H1 (cell line): ENCODE data around the gene JUN. TPM values are rescaled to one million over a fixed set of nuclear protein-coding genes. Genes with fewer than 3 reads are reported as not detected.
A peak's percentile ranks its signal among the peaks of the same experiment; 100 is the strongest.

ENCODE experiments used
- CBX8 ChIP-seq: fragments of 300-800, 300-1000 bp; sonication (generic); IDR thresholded peaks from 2 replicates; pipeline ENCODE4 v1.7.1; 2016; ENCODE audit warnings: low read depth, low read length, borderline replicate concordance
- CHD1 ChIP-seq: IDR thresholded peaks from 2 replicates; pipeline ENCODE4 v1.6.1; 2012; ENCODE audit warnings: low read depth, low read length, improper control_type of control experiment
- EGR1 ChIP-seq: IDR thresholded peaks from 2 replicates; pipeline ENCODE4 v1.6.1; 2011; ENCODE audit warnings: low read depth, low read length, borderline replicate concordance
- FOSL1 ChIP-seq: IDR thresholded peaks from 2 replicates; pipeline ENCODE4 v1.6.1; 2011; ENCODE audit warnings: mild to moderate bottlenecking, low read depth, low read length, moderate library complexity; ENCODE audit not compliant: insufficient read depth
- HDAC2 ChIP-seq, 2 experiments: fragments of 300-600 bp in 1 of 2; sonication (generic) in 1 of 2; IDR thresholded peaks; 2 replicates each; pipeline ENCODE4 v1.6.1; 2011 to 2012; ENCODE audit warnings: low read depth in 2 of 2, low read length in 2 of 2, mild to moderate bottlenecking in 2 of 2, moderate library complexity in 2 of 2, borderline replicate concordance in 1 of 2, inconsistent platforms in 1 of 2
- JUN ChIP-seq: IDR thresholded peaks from 2 replicates; pipeline ENCODE4 v1.6.1; 2011; ENCODE audit warnings: low read depth, mild to moderate bottlenecking, improper control_type of control experiment, low read length
- KDM5A ChIP-seq: fragments of 200-600 bp; IDR thresholded peaks from 2 replicates; pipeline ENCODE4 v1.7.1; 2012; ENCODE audit warnings: mild to moderate bottlenecking, low read length, inconsistent platforms, mixed read lengths
- MAFK ChIP-seq: IDR thresholded peaks from 2 replicates; pipeline ENCODE4 v1.6.1; 2012; ENCODE audit warnings: low read depth, mild to moderate bottlenecking, improper control_type of control experiment, low read length
- NRF1 ChIP-seq: IDR thresholded peaks from 2 replicates; pipeline ENCODE4 v1.6.1; 2011; ENCODE audit warnings: mild to moderate bottlenecking, low read depth, low read length, improper control_type of control experiment
- PHF8 ChIP-seq: fragments of 200-600 bp; sonication (generic); conservative IDR thresholded peaks from 2 replicates; pipeline ENCODE4 v1.7.1; 2012; ENCODE audit warnings: low read depth, mild to moderate bottlenecking, inconsistent platforms, low read length, moderate library complexity
- POLR2AphosphoS5 ChIP-seq: IDR thresholded peaks from 2 replicates; pipeline ENCODE4 v1.6.1; 2011; ENCODE audit warnings: low read depth, low read length
- RBBP5 ChIP-seq: IDR thresholded peaks from 2 replicates; pipeline ENCODE4 v1.7.1; 2012; ENCODE audit warnings: low read depth, mild to moderate bottlenecking, inconsistent platforms, low read length, moderate library complexity, borderline replicate concordance
- SIN3A ChIP-seq, 2 experiments: IDR thresholded peaks in 1 of 2; conservative IDR thresholded peaks in 1 of 2; 2 replicates each; pipeline ENCODE4 v1.6.1; 2011 to 2012; ENCODE audit warnings: low read length in 2 of 2, improper control_type of control experiment in 1 of 2, low read depth in 1 of 2, mild to moderate bottlenecking in 1 of 2
- SP4 ChIP-seq: IDR thresholded peaks from 2 replicates; pipeline ENCODE4 v1.6.1; 2012; ENCODE audit warnings: low read length, inconsistent platforms
- SUZ12 ChIP-seq: fragments of 200-600 bp; sonication (generic); IDR thresholded peaks from 2 replicates; pipeline ENCODE4 v1.6.1; 2012; ENCODE audit warnings: mild to moderate bottlenecking, inconsistent platforms, low read length, moderate library complexity, mixed read lengths
- TEAD4 ChIP-seq: IDR thresholded peaks from 2 replicates; pipeline ENCODE4 v1.6.1; 2012; ENCODE audit warnings: low read depth, low read length, inconsistent platforms, mixed read lengths
- YY1 ChIP-seq: IDR thresholded peaks from 2 replicates; pipeline ENCODE4 v1.6.1; 2011; ENCODE audit warnings: low read depth, mild to moderate bottlenecking, low read length
- polyA plus RNA-seq, 7 experiments: library from polyadenylated mRNA; depleted of rRNA in 3 of 7; stranded (reverse) in 5 of 7; unstranded in 2 of 7; fragments of >200 nt in 5 of 7; fragments of 200-250 nt in 2 of 7; gene quantifications; 1 replicate in 5 of 7; 2 replicates in 1 of 7; 4 replicates in 1 of 7; pipeline versions ENCODE4 v1.2.1 to v1.2.3, GENCODE V29; 2011 to 2013; ENCODE audit warnings: missing spikeins in 2 of 7, mixed read lengths in 2 of 7
- total RNA-seq: library from RNA; stranded (reverse); fragmentation: NEBNext Ultra II Directional; extraction: Animal tissue kit (Norgen Biotek cat#: 25700); gene quantifications from 2 replicates; pipeline ENCODE4 v1.2.1, GENCODE V29; 2021
- TF ChIP-seq, protein P1 (sequence below): IDR thresholded peaks from 2 replicates; pipeline ENCODE4 v1.6.1; 2011; ENCODE audit warnings: low read length, improper control_type of control experiment

The JUN gene
- total and polyA plus RNA-seq, 2 of the 8 experiments (the other 6 are each of a cell fraction or from before 2014, with no cell fraction given): 4.4 to 10.9 TPM

DNA sequence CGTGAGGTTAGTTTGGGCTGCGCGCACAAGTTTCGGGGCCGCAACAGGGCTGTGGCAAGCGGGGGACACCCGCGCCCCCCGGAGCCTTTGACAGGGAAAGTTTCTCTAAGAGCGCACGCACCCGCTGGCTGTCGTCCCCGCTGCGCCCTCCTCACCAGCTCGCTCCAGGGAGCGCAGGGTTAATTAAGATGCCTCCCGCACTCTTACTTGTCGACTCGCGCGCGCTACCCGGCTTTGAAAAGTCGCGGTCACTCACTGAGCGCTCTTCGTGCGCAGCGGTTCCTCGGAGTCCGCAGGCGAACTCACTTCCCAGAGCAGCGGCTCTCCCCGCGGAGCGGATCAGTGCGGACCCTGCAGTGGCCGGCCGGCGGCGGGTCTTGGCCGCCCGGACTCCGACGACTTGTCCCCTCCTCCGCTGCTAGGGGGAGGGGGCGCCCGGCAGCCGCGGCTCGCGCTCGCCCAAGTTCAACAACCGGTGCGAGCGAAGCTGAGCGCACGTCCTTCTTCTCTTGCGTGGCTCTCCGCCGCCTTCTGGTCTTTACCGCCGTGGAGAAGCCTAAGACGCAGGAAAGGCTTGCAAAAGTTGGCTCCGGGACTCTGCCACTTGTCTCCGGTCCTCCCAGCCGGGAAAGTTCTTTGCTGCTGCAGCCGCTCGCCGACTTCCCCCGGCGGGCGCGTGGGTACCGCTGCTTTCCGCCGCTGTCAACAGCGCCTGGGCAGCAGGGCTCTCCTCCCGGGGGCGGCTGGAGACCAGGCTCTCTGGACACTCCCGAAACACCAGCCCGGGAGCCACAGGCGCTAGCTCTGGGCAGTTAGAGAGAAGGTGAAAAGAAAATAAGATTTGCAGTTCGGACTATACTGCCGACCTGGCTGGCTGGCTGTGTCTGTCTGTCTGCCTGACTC is 506 bp downstream of the JUN start (continued):
- TF ChIP-seq FOSL1 (no peak), YY1 (no peak), PHF8 (peak; percentile 62), NRF1 (no peak), MAFK (no peak), SIN3A (conservative IDR thresholded peaks at IDR 0.05 in 1 of 2, IDR thresholded peaks at IDR 0.05 in 1 of 2; ENCODE audit: low read depth in 1 of 2, low read length in 2 of 2) (peak in 1 of 2 experiments; percentile 68; a peak in 2 of 4 replicates), JUN (no peak), RBBP5 (no peak), EGR1 (no peak), CBX8 (no peak), HDAC2 (IDR thresholded peaks at IDR 0.05; ENCODE audit: borderline replicate concordance in 1 of 2, low read depth in 2 of 2, low read length in 2 of 2) (0 out of 4 replicates have a peak, but pooled peaks of 1 of the 2 experiments have one; percentile 5), SUZ12 (peak; percentile 29; the same call in 1 of the 2 replicates), KDM5A (no peak), CHD1 (0 out of 2 replicates have a peak, but pooled peaks have one; percentile 27), SP4 (no peak), POLR2AphosphoS5 (no peak), TEAD4 (no peak)
- TF ChIP-seq, protein P1, sequence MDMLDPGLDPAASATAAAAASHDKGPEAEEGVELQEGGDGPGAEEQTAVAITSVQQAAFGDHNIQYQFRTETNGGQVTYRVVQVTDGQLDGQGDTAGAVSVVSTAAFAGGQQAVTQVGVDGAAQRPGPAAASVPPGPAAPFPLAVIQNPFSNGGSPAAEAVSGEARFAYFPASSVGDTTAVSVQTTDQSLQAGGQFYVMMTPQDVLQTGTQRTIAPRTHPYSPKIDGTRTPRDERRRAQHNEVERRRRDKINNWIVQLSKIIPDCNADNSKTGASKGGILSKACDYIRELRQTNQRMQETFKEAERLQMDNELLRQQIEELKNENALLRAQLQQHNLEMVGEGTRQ: no peak
